Right lobe of liver (tissue), 4 donors: ENCODE measurements around the gene MCHR1.

Source experiments
- POLR2A ChIP-seq: fragments of 450-650 bp; IDR thresholded peaks from one replicate; pipeline ENCODE4 v1.6.1; 2017; ENCODE audit warnings: antibody characterized with exemption, mild to moderate bottlenecking
- TF ChIP-seq, protein P1 (sequence below), 4 donors: fragments of 200-600 bp in 3 of 4; fragments of 450-650 bp in 1 of 4; IDR thresholded peaks; one replicate each; pipeline versions ENCODE4 v1.5.1 to v1.8.0; 2016 to 2022; ENCODE audit warnings: antibody characterized with exemption in 4 of 4, mild to moderate bottlenecking in 2 of 4
- donor health status: DM: no; HTN: no; CAD: no.
- donor health status: DM: no; HTN: no; CAD: no.
- donor health status: DM: no; HTN: yes; CAD: no.

DNA sequence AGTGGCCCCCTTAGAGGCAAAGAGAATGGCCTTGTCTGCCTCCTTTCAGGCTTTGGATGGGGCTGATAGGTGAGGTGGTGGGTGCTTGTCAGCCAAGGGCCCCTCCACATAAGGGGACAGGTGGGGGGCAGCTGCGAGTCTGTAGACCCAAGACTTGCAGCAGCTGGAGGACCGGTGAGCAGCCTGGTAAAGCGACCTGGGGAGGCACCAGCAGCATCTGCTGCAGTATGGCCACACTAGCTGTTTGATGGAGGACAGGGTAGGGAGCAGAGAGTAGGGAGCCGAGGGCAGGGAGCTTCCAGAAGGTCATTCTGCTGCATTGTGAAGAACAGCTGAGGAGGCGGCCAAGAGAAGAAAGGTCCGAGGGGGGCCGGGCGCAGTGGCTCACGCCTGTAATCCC is 25.9 kb upstream of the MCHR1 start:
- TF ChIP-seq, protein P1, sequence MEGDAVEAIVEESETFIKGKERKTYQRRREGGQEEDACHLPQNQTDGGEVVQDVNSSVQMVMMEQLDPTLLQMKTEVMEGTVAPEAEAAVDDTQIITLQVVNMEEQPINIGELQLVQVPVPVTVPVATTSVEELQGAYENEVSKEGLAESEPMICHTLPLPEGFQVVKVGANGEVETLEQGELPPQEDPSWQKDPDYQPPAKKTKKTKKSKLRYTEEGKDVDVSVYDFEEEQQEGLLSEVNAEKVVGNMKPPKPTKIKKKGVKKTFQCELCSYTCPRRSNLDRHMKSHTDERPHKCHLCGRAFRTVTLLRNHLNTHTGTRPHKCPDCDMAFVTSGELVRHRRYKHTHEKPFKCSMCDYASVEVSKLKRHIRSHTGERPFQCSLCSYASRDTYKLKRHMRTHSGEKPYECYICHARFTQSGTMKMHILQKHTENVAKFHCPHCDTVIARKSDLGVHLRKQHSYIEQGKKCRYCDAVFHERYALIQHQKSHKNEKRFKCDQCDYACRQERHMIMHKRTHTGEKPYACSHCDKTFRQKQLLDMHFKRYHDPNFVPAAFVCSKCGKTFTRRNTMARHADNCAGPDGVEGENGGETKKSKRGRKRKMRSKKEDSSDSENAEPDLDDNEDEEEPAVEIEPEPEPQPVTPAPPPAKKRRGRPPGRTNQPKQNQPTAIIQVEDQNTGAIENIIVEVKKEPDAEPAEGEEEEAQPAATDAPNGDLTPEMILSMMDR (IDR thresholded peaks at IDR 0.05): no peak
- TF ChIP-seq POLR2A: no peak
